NCI-H2081 (cell line): ENCODE measurements around the gene FAM89B.

Experiments
- DNase-seq, 2 experiments: peaks; one replicate each; lab custom pipeline; 2025; lab: John Stamatoyannopoulos, UW

Gene FAM89B

GRCh38 chr11:65538915-65539743 is 33.2 kb upstream of the FAM89B start:
- DNase-seq = no peak

GRCh38 chr11:65539744-65540289 is 32.5 kb upstream of the FAM89B start:
- peak in 1 of 2 experiments; percentile 53 for DNase-seq

GRCh38 chr11:65540290-65541092 is 31.8 kb upstream of the FAM89B start:
- DNase-seq = peak; percentile 74 to 76

- DNase-seq = no peak
Measured at GRCh38 chr11:65541093-65541982, 31.0 kb upstream of the FAM89B start.

GRCh38 chr11:65542738-65543390 is 29.5 kb upstream of the FAM89B start:
- no peak for DNase-seq

DNA sequence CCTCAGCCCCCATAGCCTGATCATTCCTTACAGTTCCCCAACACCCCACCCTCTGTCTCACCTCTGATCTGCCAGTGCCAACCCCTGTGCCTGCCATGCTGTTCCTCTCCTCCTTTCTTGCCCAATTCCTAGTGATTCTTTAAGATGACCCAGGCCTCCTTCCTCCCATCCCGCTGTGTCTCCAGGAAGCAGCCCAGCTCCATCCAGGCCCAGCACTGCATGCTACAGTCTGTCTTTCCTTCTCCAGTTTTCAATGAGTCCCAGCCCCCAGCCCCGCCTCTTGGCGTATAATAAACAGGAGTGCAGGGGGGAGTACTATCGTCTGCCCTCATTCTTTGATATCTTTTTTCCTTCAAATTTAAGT is 26.5 kb upstream of the FAM89B start:
- no peak for DNase-seq

DNA sequence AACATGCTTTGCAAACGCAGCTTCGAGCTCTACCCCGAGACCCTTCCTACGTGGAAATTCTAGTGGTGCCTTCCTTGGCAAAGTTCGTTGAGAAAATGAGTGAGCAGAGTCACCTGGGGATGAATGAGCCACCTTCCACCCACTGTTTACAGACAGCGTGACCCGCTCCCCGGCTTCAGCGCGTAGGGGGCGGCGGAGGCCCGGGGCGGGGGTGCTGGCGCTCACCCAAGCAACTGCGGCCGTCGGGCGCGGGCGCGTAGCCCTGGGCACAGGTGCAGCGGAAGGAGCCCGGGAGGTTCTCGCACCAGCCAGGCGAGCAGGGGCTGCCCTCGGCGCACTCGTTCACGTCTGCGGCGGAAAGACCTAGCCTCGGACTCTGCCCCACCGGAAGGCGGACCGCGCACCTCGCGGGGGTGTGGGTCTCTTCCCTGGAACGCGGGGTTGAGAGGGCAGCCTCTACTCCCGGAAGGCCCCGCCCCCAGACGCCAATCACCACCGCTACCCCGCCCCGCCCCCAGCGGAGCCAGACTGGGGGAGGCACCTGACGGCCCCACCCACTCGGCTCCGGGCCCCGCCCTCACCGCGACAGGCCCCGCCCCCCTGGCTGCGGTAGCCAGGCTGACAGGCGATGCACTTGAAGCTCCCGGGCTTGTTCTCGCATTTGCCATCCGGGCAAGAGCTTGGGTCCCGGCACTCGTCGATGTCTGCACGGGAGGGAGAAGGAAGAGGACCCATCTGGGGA is 25.9 kb upstream of the FAM89B start:
- DNase-seq = peak; percentile 74 to 78

- no peak for DNase-seq
Measured at GRCh38 chr11:65547446-65548125, 24.8 kb upstream of the FAM89B start.

DNA sequence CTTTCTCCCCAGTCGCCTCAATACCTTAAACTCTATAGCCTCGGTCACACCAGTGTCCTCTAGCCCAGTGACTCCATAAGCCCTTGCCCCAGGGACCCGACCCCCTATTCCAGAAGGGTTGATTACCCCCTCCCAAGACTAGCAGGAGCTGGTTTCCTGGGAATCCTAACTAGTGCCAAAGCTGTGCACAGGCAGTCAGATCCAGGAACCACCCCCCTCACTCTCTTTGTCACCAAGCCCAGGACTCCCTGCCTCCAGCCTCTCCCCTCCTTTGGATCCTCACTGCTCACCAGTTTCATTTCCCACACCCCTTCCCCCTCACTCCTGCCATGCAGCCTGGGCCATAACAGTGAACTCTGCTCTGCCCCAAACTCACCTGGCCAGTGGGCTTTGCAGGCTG is 23.9 kb upstream of the FAM89B start:
- DNase-seq = no peak

DNA sequence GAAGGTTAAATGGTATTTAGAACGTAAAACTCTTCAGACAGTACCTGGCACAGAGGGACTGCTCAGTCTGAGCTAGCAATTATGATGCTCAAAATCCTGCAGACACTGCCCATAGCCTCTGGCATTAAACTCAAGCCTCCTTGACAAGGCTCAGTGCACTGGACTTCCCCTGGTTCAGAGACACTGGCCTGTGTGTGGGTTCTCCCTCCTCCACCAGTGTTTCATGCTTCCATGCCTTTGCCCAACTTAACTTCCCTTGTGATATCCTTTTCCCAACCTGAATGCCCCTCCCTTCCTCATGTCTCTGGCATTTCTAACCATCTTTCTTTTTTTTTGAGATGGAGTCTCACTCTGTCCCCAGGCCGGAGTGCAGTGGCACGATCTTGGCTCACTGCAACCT is 23.2 kb upstream of the FAM89B start:
- DNase-seq = no peak

DNA sequence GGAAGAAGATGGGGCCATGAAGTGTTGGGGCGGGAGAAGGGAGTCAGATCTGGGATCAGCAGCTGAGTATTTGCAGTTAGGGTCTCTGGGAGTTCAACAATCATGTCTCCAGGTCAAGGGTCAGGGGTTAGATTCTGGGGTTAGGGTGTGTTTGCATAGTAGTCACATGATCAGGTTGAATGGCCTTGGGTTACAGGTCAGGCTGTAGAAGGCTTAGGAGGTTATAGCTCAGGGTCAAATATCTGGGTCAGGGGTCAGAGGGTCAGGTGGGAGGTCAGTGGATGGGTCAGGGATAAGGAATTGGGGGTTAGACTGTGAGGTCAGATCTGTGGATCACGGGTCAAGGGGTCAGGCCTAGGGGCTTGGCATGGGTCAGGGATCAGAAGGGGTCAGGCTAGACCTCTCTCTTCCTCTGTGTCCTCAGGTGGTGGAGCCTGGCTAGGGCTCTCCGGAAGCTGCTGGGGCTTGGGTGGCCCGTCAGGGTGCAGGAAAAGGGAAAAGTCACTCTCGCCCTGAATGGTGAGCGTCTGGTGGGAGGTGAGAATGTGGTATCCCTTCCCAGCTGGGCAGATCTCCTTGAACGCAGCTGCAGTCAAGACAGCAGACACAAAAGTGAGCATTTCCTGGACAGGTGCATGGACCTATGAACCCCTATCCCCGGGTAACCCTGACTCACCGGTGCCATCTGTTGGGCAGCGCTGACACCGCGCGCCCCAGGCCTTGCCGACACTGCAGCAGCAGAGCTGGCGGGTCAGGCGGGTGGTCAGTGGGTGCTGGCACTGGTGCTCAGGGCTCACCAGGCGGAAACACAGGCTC is 20.6 kb upstream of the FAM89B start:
- DNase-seq = peak; percentile 58 to 83

DNA sequence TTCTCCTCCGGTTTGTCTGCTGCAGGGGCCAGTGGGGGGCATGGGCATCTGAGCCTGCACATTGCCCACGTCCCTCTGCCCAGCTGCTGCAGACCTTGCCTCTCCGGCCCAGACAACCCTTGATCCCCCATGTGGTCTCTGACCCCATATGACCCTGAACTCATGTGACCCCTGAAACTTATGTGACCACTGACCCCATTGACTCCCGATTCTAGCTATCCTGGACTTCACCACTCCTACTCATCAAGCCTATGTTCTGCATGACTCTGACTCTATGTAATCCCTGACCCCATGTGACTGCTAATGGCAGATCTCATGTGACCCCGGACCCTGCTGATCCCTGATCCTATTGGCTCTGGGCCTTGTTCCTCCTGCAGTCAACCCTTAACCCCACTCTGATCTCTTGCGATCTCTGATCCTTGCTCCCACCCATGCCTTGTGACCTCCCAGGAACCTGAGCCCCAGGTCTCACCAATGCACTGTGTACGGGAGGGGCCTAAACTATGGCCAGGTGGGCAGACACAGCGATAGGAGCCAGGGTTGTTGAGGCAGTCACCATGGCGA is 19.9 kb upstream of the FAM89B start:
- no peak for DNase-seq

- DNase-seq = no peak
Measured at GRCh38 chr11:65553301-65554001, 18.9 kb upstream of the FAM89B start.

DNA sequence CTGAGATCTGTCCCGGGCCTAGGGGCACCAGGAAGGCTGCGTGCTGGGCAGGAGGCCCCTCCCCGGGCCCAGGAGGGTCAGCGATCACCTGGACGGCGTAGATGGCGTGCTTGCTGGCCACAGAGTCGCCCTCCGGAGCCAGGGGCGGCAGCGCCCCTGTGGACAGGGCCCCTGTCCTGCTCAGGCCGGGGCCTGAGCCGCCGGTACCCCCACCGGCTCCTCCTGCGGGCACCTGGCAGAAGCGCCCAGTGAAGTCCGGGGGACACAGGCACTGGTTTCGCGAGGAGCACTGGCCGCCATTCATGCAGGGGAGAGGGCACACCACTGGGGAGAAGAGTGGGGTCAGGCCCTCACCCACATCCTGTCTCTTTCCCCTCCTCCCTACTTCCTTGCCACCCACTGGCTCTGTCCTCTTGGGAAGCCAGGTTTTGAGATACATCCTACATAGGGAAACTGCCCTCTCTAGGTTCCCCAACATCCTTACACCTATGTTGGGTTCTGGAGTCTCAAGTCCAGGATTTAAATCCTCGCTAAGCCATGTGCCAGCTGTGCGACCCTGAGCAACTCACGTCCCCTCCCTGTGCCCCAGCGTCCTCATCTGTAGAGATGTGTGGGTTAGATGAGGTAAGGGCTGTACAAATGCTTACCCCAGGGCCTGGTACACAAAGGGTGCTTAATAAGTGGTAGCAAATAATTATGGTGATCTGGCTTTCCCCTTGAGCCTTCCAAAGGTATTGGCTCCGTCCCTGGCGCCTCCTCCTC is 18.1 kb upstream of the FAM89B start:
- no peak for DNase-seq

GRCh38 chr11:65554842-65555430 is 17.4 kb upstream of the FAM89B start:
- DNase-seq = no peak

DNA sequence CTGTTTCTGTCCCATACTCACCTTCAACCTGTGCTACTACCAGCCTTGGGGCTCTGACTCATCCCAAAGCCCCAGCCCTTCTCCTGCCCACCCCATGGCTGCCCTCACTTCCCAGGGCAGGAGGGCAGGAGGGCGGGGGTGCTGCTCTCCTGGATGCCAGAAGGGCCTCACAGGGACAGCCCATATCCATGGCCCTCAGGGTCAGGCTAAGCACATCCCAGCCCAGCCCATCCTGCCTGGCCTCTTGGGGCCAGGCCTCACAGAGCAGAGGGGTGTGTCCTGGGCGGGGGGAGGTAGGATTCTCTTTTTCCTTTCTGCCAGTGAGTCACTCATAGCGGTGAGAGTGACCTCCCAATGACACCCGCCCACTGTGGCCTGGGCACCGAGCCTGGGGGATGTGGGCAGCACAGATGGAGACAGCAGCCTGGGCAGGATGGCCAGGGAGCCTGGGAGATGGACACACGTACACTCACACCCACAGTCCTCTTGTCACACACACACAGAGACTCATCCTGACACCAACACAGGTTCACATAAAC is 16.6 kb upstream of the FAM89B start:
- DNase-seq = no peak
